GM18873 (cell line): ENCODE measurements around the gene SEMA5A.

Experiments
- ATAC-seq: cut with Tn5 transposase; IDR thresholded peaks from one replicate; pipeline ENCODE4 v1.9.1; 2021; ENCODE audit warnings: mild to moderate bottlenecking, moderate library complexity, moderate number of reproducible peaks; ENCODE audit not compliant: unreplicated experiment, low FRiP score

Gene SEMA5A

GRCh38 chr5:9099689-9100088, 446.2 kb downstream of the SEMA5A start:
- ATAC-seq = no peak

DNA sequence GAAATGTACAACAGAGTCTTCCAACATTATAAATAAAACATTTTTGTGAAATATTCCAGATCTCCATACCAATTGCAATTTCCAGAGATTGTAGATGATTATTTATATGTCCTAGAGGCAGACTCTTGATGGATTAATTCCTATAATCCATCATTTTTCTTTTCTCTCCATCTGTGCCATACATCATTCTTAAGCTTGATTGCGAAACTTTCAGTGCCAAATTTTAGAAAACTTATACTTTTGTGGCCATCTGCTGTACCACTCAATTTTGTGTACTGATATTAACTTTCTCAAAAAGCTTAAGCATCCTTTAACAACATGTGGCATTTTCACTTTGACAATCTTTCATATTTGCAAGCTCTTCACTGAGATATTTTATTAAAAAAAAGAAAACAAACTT, 446.9 kb downstream of the SEMA5A start:
- no peak for ATAC-seq

GRCh38 chr5:9094582-9094981, 451.3 kb downstream of the SEMA5A start:
- ATAC-seq = no peak

GRCh38 chr5:9091896-9092662, 453.8 kb downstream of the SEMA5A start:
- no peak for ATAC-seq

DNA sequence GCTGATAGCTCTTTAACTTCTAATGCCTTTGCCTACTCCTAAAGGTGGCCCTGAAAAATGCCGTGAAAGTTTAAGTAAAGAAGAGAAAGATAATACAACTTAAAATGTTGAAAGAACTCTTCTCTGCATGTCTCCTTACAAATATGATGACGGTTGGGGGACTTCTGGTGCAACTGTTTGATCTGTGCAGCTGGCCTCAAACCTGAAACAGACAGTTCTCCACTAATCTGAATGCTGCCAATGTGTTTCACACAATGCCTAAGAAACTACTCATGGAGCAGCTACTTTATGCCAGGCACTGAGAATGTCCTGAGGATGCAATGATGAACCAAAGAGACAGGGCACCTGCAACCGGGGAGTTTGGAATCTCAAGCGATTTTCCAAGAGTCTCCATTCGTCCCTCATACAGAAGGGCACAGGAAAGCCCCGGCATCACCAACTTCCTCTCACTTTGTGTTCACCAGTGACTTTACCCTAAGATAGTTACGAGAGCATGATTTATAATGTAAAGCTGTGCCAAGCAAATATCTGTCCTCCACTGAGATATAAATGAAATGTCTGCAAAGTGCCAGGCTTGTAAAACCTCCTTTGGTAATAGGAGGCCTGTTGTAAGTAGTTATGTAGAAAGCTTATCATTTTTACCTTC, 455.4 kb downstream of the SEMA5A start:
- no peak for ATAC-seq

DNA sequence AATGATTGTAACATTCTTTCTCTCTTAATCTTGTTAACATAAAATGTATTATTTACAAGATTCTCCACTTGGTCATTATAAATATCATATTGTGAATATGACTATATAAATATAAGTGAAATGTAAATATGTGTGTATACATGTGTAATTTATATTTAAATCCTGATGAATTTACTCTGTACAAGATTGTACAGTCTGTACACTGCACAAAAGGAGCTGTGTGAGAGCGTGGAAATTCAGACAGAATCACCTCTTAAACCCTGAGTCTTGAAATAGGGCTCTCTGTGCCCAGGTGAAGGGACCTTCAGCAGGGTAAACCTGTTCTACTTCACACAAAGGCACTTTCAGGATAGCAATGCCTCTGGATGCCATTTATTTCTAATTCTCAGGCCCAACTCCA, 456.0 kb downstream of the SEMA5A start:
- no peak for ATAC-seq

GRCh38 chr5:9082996-9083395, 462.9 kb downstream of the SEMA5A start:
- no peak for ATAC-seq

DNA sequence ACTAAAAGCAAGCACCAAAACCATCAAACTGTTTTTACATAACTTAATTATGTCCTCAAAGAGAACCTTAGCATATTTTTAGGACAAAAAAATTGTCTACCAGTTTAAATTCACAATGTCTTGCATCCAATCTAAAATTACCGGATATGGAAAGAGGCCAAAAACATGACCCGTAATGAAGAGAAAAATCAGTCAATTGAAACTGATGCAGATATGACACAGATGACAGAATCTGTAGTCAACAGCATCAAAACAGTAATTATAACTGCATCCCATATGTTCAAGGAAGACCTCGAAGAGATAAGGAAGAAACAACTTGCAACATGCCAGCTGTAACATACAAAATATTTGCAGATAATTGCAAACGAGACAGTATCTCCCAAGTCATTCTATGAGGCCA, 473.2 kb downstream of the SEMA5A start:
- ATAC-seq = no peak

DNA sequence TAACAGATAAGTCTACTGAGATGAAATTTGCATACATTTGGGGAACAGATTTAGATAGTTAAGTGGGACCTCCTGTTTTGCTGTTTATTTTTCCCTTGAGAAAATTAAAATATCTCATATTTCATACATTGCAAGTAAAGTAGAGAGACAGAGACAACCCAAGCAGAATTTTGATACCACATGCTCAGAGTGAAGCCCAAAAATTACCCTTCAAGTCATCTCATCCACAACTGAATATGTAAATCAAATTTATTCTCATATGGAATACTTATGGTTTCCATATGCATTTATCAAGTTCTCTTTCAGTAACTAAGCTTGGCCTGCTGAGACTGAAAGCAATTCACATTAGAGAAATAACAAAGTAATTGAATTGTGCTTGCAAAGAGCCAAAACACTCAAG, 474.4 kb downstream of the SEMA5A start:
- ATAC-seq = no peak

DNA sequence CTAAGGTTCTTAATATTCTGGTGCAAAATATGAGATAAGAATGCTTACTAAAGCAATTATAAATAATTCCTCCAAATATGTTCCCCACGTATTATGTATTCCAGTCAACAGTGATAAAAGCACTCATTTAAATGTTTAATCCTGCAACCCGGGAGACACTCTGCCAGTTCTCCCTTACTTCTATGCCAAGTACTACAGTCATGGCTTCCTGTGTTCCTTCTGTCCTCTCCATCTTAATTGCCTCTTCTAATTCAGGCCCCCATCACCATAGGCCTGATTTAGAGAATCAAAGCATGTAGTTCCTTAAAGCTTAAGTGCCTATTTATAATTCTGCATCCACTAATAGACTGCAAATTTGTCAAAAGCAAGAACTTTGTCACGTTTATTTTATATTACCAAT, 474.8 kb downstream of the SEMA5A start:
- ATAC-seq = no peak

GRCh38 chr5:9069650-9070049, 476.2 kb downstream of the SEMA5A start:
- no peak for ATAC-seq

GRCh38 chr5:9067154-9067553, 478.7 kb downstream of the SEMA5A start:
- ATAC-seq = no peak

GRCh38 chr5:9066349-9066748, 479.5 kb downstream of the SEMA5A start:
- no peak for ATAC-seq

DNA sequence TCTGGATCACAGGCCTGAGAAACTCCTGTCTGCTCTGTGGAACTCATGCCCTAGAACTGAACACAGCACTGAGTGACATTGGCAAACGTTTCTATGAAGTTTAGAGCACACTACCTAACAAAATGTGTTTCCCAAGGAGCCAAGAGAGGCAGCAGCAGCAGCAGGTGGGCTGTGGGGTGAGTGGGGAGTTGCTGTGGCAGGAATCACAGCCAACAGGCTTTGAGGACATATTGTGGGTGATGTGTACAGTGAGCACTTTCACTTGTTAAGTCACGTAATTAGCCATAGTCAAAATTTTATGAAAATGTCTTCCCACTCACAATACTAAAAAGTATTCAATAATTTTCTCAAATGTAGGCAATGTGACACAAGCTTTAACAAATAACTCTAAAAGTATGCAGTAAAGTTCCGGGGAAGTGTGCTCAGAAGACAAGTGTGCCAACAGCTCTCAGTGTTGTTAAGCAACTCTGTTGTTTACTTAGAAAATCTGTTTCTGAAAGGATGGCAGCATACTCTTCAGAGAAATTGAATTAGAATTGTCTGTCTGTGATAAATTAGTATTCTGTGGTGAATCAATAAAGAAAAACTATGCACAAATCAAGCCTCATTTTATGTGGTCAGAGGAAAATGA, 482.1 kb downstream of the SEMA5A start:
- no peak for ATAC-seq

DNA sequence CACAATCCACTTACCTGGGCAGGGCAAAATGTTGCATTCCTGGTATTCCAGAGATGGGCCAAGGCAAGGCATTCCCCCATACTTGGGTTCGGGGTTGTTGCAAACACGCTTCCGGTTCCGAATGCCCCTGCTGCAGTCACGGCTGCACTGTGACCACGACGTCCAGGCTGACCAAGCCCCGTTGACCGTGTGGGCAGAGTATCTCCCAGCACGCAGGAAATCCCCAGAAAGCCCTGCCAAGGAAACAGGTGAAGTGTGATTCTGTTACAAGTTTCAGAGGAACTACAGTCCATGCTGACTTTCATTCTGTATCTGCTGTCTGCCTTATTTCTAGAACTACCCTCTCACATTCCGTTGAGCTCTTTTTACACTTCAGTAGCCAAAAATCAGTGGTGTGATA, 483.0 kb downstream of the SEMA5A start:
- ATAC-seq = no peak

DNA sequence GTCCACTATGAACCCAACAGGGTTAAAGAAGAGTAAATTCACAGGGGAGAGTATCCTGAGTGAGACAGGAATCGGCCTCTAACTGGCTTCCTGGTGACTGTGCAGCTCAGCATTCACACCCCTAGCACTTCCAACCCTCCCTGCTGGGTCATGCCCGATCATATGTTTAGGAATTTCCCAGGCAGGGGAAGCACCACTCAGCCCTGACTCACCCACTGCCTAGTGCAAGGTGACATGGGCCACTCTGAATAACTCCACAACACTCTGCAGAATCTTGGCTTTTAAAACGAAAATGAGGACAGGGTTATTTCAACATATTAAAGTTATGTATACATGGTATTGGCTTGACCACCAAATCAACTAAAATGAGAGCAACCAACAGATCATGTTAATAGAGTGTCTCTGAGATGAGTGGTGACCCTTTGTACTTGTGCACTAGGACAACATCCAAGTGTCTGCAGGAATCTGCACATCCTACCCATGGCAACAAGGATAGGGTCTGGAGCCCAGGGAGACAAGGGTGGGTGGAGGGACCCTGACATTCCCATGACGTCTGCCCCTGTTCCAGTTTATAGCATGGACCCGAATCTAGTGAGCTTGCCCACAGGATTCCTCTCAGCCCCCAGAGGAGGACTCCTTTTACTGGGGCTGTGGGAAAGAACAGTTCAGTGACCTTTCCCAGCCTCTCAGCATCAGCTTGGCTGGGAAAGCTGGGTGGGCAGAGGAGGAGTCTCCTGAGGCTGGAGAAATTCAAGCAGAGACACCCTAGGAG, 485.8 kb downstream of the SEMA5A start:
- no peak for ATAC-seq

DNA sequence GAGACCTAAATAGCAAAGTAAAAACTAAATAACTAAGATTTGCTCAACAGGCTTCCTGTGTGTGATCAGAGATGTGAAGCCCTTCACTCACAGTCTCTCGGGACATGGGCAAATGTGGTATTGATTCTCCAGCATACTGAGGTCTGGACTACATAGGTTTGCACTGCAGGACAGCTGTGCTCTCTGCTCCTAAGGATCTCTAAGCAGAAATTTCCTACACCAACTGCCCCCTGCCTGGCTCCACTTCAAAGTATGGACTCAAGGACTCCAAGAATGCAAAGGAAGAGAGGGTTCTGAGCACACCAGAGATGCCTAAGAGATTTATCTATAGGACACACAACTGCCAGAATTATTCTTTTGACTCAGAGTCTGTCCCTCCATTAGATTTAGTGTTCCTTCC, 487.2 kb downstream of the SEMA5A start:
- ATAC-seq = no peak

- ATAC-seq = no peak
Measured at GRCh38 chr5:9058161-9058560, 487.7 kb downstream of the SEMA5A start.

DNA sequence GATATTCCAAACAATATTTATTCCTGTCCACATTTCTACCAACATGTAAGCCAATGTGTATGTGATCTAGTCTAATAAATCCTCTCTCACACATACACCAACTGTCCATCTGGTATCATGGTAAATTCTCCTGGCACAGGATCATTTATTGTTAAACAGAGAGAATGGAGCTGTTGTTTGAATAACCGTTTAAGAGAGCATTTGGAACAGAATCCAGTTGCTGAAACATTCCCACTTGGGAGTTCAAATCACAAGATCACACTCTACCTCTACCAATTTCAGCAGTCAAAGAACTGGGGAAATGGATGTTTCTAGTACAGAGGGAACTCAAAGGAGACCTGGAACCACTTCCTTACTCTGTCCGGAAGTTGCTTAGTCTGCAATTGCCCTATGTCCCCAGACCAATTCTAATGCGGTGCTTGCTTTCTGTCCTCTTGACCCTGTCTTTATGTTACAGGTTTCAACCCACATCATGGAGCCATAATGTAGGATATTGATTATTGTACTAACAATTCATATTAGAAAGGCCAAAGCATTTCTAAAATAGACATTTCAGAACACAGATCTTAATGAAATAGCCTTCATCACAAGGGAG, 488.4 kb downstream of the SEMA5A start:
- no peak for ATAC-seq

GRCh38 chr5:9056046-9056445, 489.8 kb downstream of the SEMA5A start:
- no peak for ATAC-seq
